Activated CD4-positive, alpha-beta T cell treated with anti-CD3 and anti-CD28 coated beads, Interleukin-2, amount 10 ng/mL, durations not matched to agents 24 days and 14 days (primary cell): ENCODE measurements around the gene MROH8. TPM values are rescaled to one million over a fixed set of nuclear protein-coding genes. Genes with fewer than 3 reads are reported as not detected.
A peak's percentile ranks its signal among the peaks of the same experiment; 100 is the strongest.

ENCODE experiments used
- DNase-seq: peaks from one replicate; pipeline ENCODE4 v3.0.0; 2022
- H3K27ac Mint-ChIP-seq: one replicate; pipeline ENCODE4 v1.8.0; 2022; ENCODE audit warnings: mild to moderate bottlenecking, mixed read lengths
- H3K27me3 Mint-ChIP-seq: one replicate; pipeline ENCODE4 v1.8.0; 2022; ENCODE audit warnings: mixed read lengths
- H3K36me3 Mint-ChIP-seq: one replicate; pipeline ENCODE4 v1.8.0; 2022; ENCODE audit warnings: low read depth, mild to moderate bottlenecking, mixed read lengths
- H3K4me1 Mint-ChIP-seq: one replicate; pipeline ENCODE4 v1.8.0; 2021; ENCODE audit warnings: mixed read lengths
- H3K4me3 Mint-ChIP-seq: one replicate; pipeline ENCODE4 v1.8.0; 2022; ENCODE audit warnings: mild to moderate bottlenecking, moderate library complexity, mixed read lengths
- H3K9me3 Mint-ChIP-seq: one replicate; pipeline ENCODE4 v1.8.0; 2021; ENCODE audit warnings: mixed read lengths
- intact Hi-C: fragments of 100-400 bp; cut with micrococcal nuclease; formaldehyde crosslinking; loops from one replicate; pipeline ENCODE4 v1.15.1; 2023
- total RNA-seq: library from RNA; stranded (reverse); gene quantifications from 2 replicates; pipeline ENCODE4 v1.2.3, GENCODE V29; 2022

MROH8 gene
- total RNA-seq, 1 donor from 2014 or later = 0.63 TPM

- peaks cover 62% of the 10 kb centered on the region for H3K4me1 Mint-ChIP-seq
- H3K27me3 Mint-ChIP-seq = no peaks in the 10 kb centered on the region
- H3K4me3 Mint-ChIP-seq = no peak overlapping the region
- H3K9me3 Mint-ChIP-seq = no peaks in the 10 kb centered on the region
- DNase-seq = no peak
- intact Hi-C loops = no loop called here
- H3K27ac Mint-ChIP-seq = no peak overlapping the region
- H3K36me3 Mint-ChIP-seq = peaks cover 46% of the 10 kb centered on the region
Measured at GRCh38 chr20:37190354-37191112, 11.2 kb upstream of the MROH8 start.

- no peaks in the 10 kb centered on the region for H3K9me3 Mint-ChIP-seq
- intact Hi-C loops = no loop called here
- peak overlapping the region; percentile 40 for H3K27ac Mint-ChIP-seq
- H3K36me3 Mint-ChIP-seq = peaks cover 53% of the 10 kb centered on the region
- no peak for DNase-seq
- no peaks in the 10 kb centered on the region for H3K27me3 Mint-ChIP-seq
- peak overlapping the region; percentile 30 for H3K4me3 Mint-ChIP-seq
- peaks cover 57% of the 10 kb centered on the region for H3K4me1 Mint-ChIP-seq
Measured at GRCh38 chr20:37189416-37190016, 10.2 kb upstream of the MROH8 start.

GRCh38 chr20:37188787-37189186, 9.4 kb upstream of the MROH8 start:
- Mint-ChIP-seq H3K27me3 (no peaks in the 10 kb centered on the region), H3K9me3 (no peaks in the 10 kb centered on the region), H3K4me1 (peaks cover 57% of the 10 kb centered on the region), H3K4me3 (no peak overlapping the region), H3K27ac (no peak overlapping the region), H3K36me3 (peaks cover 59% of the 10 kb centered on the region)
- DNase-seq = no peak
- intact Hi-C loops = no loop called here

GRCh38 chr20:37185686-37186085, 6.3 kb upstream of the MROH8 start:
- no peak overlapping the region for H3K27ac Mint-ChIP-seq
- no peaks in the 10 kb centered on the region for H3K27me3 Mint-ChIP-seq
- H3K4me3 Mint-ChIP-seq = no peak overlapping the region
- DNase-seq = no peak
- H3K9me3 Mint-ChIP-seq = no peaks in the 10 kb centered on the region
- H3K4me1 Mint-ChIP-seq = peaks cover 53% of the 10 kb centered on the region
- intact Hi-C loops = no loop called here
- H3K36me3 Mint-ChIP-seq = peaks cover 62% of the 10 kb centered on the region

GRCh38 chr20:37179683-37180524, 556 bp upstream of the MROH8 start:
- peak; percentile 60 for DNase-seq
- Mint-ChIP-seq H3K27me3 (peaks cover 3% of the 10 kb centered on the region), H3K27ac (peak overlapping the region; percentile 93), H3K4me3 (peak overlapping the region; percentile 92), H3K4me1 (peaks cover 33% of the 10 kb centered on the region), H3K36me3 (peaks cover 27% of the 10 kb centered on the region), H3K9me3 (no peaks in the 10 kb centered on the region)
- intact Hi-C loops = loop anchor here (2.0 kb wide), 1 partner anchor 171 kb away; no protein-coding TSS in a partner anchor

GRCh38 chr20:37172836-37173235, 6.5 kb downstream of the MROH8 start:
- Mint-ChIP-seq H3K27ac (no peak overlapping the region), H3K4me3 (no peak overlapping the region), H3K4me1 (no peaks in the 10 kb centered on the region), H3K27me3 (peaks cover 10% of the 10 kb centered on the region), H3K9me3 (no peaks in the 10 kb centered on the region), H3K36me3 (peaks cover 2% of the 10 kb centered on the region)
- no peak for DNase-seq
- intact Hi-C loops = no loop called here

- Mint-ChIP-seq H3K9me3 (no peaks in the 10 kb centered on the region), H3K4me1 (no peaks in the 10 kb centered on the region), H3K4me3 (no peak overlapping the region), H3K36me3 (no peaks in the 10 kb centered on the region), H3K27me3 (peaks cover 13% of the 10 kb centered on the region), H3K27ac (no peak overlapping the region)
- DNase-seq = no peak
- intact Hi-C loops = no loop called here
Measured at GRCh38 chr20:37166867-37167266, 12.5 kb downstream of the MROH8 start.

GRCh38 chr20:37165031-37165430, 14.3 kb downstream of the MROH8 start:
- H3K4me3 Mint-ChIP-seq = no peak overlapping the region
- H3K36me3 Mint-ChIP-seq = no peaks in the 10 kb centered on the region
- H3K4me1 Mint-ChIP-seq = no peaks in the 10 kb centered on the region
- DNase-seq = no peak
- no peaks in the 10 kb centered on the region for H3K9me3 Mint-ChIP-seq
- peaks cover 13% of the 10 kb centered on the region for H3K27me3 Mint-ChIP-seq
- intact Hi-C loops = no loop called here
- H3K27ac Mint-ChIP-seq = no peak overlapping the region

GRCh38 chr20:37163832-37164554, 15.4 kb downstream of the MROH8 start:
- H3K36me3 Mint-ChIP-seq = no peaks in the 10 kb centered on the region
- DNase-seq = no peak
- intact Hi-C loops = no loop called here
- no peak overlapping the region for H3K4me3 Mint-ChIP-seq
- no peak overlapping the region for H3K27ac Mint-ChIP-seq
- H3K4me1 Mint-ChIP-seq = no peaks in the 10 kb centered on the region
- H3K27me3 Mint-ChIP-seq = peaks cover 13% of the 10 kb centered on the region
- H3K9me3 Mint-ChIP-seq = no peaks in the 10 kb centered on the region

DNA sequence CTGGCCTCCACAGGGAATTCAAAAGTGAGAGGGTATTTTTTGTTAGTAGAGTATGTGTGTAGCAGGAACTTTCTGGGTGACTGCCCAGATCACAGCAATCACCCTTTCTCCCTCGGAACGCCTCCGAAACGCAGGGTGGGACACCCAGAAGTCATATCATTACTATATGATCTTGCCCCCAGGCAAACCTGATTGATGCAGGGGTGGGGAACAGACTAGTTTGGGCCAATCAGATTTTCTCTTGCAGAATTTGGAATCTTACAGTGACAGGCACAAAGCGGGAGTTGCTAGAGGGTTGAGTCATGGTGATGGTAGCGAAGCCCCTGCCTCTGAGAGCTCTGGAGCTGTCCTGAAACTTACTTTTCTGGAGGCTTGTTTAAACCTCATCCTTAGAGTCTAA, 16.7 kb downstream of the MROH8 start:
- no peaks in the 10 kb centered on the region for H3K36me3 Mint-ChIP-seq
- intact Hi-C loops = no loop called here
- no peak overlapping the region for H3K27ac Mint-ChIP-seq
- peaks cover 13% of the 10 kb centered on the region for H3K27me3 Mint-ChIP-seq
- H3K4me1 Mint-ChIP-seq = no peaks in the 10 kb centered on the region
- H3K4me3 Mint-ChIP-seq = no peak overlapping the region
- H3K9me3 Mint-ChIP-seq = no peaks in the 10 kb centered on the region
- no peak for DNase-seq

DNA sequence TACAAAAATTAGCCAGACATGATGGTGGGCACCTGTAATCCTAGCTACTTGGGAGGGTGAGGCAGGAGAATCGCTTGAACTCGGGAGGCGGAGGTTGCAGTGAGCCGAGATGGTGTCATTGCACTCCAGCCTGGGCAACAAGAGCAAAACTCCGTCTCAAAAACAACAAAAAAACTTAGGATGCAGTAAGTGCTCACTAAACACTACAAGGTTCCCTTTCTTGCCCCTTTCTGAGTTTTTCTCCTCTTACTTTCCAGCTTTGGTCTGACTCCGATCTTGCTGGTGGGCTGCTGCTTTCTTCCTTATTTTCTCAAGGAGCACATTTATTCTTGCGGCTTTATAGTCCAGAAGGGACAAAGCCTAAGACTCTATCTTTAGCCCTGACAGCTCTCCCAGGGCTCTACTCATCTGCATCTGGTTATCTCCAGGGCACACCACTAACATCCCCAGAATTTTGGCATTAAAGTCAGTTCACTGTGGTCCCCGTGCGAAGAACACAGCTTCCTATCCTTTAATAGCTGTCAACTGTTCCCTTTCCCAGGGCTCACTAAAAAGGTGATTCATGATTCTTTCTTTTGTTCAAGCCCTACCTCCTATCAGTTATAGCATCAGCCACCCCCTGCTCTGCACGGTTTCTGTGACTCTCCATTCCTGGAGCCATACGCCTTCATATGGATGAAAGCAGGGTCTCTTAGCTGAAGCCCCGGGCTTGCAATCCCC, 17.4 kb downstream of the MROH8 start:
- Mint-ChIP-seq H3K9me3 (no peaks in the 10 kb centered on the region), H3K4me1 (no peaks in the 10 kb centered on the region)

GRCh38 chr20:37160683-37161082, 18.7 kb downstream of the MROH8 start:
- peaks cover 13% of the 10 kb centered on the region for H3K27me3 Mint-ChIP-seq
- no peaks in the 10 kb centered on the region for H3K9me3 Mint-ChIP-seq
- H3K27ac Mint-ChIP-seq = no peak overlapping the region
- H3K36me3 Mint-ChIP-seq = no peaks in the 10 kb centered on the region
- H3K4me3 Mint-ChIP-seq = no peak overlapping the region
- intact Hi-C loops = no loop called here
- DNase-seq = no peak
- no peaks in the 10 kb centered on the region for H3K4me1 Mint-ChIP-seq

More for the DNA sequence above, 17.4 kb downstream of the MROH8 start:
- no peak overlapping the region for H3K27ac Mint-ChIP-seq
- no peak for DNase-seq
- H3K27me3 Mint-ChIP-seq = peaks cover 13% of the 10 kb centered on the region
- H3K4me3 Mint-ChIP-seq = no peak overlapping the region
- intact Hi-C loops = no loop called here
- H3K36me3 Mint-ChIP-seq = no peaks in the 10 kb centered on the region

DNA sequence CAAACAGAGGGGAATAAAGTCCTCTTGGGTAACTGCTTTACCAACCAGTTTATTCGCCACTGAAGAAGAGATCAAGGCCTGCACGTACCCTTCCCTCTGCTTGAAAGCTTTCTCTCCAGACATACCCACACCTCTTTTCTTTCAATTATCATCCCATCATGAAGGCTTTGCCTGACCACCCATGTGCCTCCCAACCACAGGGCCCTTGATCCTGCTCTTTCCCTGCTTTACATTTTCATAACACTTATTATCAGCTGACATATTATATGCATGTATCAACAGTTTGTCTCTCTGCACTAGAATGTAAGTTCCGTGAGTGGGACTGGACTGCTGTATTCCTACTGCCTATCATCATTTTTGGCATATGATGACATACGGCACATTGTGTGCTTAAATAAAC, 21.1 kb downstream of the MROH8 start:
- Mint-ChIP-seq H3K4me1 (no peaks in the 10 kb centered on the region), H3K4me3 (no peak overlapping the region), H3K36me3 (no peaks in the 10 kb centered on the region), H3K27ac (no peak overlapping the region), H3K9me3 (no peaks in the 10 kb centered on the region), H3K27me3 (peaks cover 8% of the 10 kb centered on the region)
- no peak for DNase-seq
- intact Hi-C loops = no loop called here
